Large intestine (tissue), 3 donors: Measurements from ENCODE around the gene PTPRN2. TPM values are rescaled to one million over a fixed set of nuclear protein-coding genes. Genes with fewer than 3 reads are reported as not detected.

Experiments
- DNase-seq, 2 donors: peaks; one replicate each; pipeline versions ENCODE4 v3.0.0 to v3.0.0-alpha.2; 2013
- H3K27ac ChIP-seq: one replicate; pipeline ENCODE4 v1.5.1; 2013; ENCODE audit warnings: low read length
- H3K27me3 ChIP-seq: 2 replicates; pipeline ENCODE4 v1.6.1; 2013; ENCODE audit warnings: low read length; ENCODE audit not compliant: control insufficient read depth, insufficient read depth
- H3K36me3 ChIP-seq: 2 replicates; pipeline ENCODE4 v1.6.1; 2013; ENCODE audit warnings: low read length; ENCODE audit not compliant: control insufficient read depth, insufficient read depth
- H3K4me1 ChIP-seq: one replicate; pipeline ENCODE4 v1.6.1; 2013; ENCODE audit warnings: low read length; ENCODE audit not compliant: control insufficient read depth, insufficient read depth
- H3K4me3 ChIP-seq: one replicate; pipeline ENCODE4 v1.5.1; 2013; ENCODE audit warnings: low read length
- H3K9me3 ChIP-seq: one replicate; pipeline ENCODE4 v1.6.1; 2013; ENCODE audit warnings: mild to moderate bottlenecking, low read depth, low read length, moderate library complexity; ENCODE audit not compliant: control insufficient read depth
- WGBS: methylation state at CpG from one replicate; pipeline ENCODE4 v1.1.5; 2013; ENCODE audit warnings: low lambda C conversion rate; ENCODE audit not compliant: insufficient coverage; 5-methylcytosine and 5-hydroxymethylcytosine counted together
- polyA plus RNA-seq: library from polyadenylated mRNA; unstranded; fragments of 120-200 nt; gene quantifications from one replicate; pipeline ENCODE4 v1.2.1, GENCODE V29; 2013

PTPRN2 gene
- polyA plus RNA-seq, 1 donor, result 13.4 TPM

- H3K9me3 ChIP-seq, result no peaks in the 10 kb centered on the region
- H3K36me3 ChIP-seq, result no peaks in the 10 kb centered on the region
- no peak overlapping the region for H3K4me3 ChIP-seq
- no peak overlapping the region for H3K27ac ChIP-seq
- no CpG with 5 or more reads among the region's 26 CpGs for WGBS
- H3K27me3 ChIP-seq, result no peaks in the 10 kb centered on the region
- H3K4me1 ChIP-seq, result no peaks in the 10 kb centered on the region
- no peak for DNase-seq
Measured at GRCh38 chr7:157662110-157662791, 925.4 kb downstream of the PTPRN2 start.

DNA sequence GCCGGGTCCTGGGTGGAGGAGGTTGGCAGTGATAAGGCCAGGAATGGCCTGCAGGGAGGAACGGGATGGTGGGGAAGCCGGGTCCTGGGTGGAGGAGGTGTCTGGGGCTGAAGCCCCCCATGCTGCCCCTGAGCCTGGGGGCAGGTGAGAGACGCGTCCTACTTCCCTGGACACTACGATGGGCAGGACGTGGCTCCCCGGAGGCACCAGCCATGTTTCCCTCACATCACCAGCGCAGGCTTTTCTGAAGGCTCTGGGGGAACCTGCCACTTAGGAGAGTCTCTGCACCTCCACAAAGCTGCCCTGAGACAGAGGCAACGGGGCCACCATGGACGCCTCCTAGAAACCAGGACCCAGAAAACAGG lies 926.0 kb downstream of the PTPRN2 start:
- Histone ChIP-seq H3K27me3 (no peaks in the 10 kb centered on the region), H3K27ac (no peak overlapping the region), H3K4me3 (no peak overlapping the region), H3K36me3 (no peaks in the 10 kb centered on the region), H3K4me1 (no peaks in the 10 kb centered on the region), H3K9me3 (peaks cover 4% of the 10 kb centered on the region)
- no peak for DNase-seq
- no CpG with 5 or more reads among the region's 11 CpGs for WGBS

- Histone ChIP-seq H3K27me3 (no peaks in the 10 kb centered on the region), H3K36me3 (no peaks in the 10 kb centered on the region), H3K4me1 (no peaks in the 10 kb centered on the region), H3K9me3 (peaks cover 9% of the 10 kb centered on the region), H3K27ac (no peak overlapping the region), H3K4me3 (no peak overlapping the region)
- DNase-seq, result no peak
- WGBS, result no CpG with 5 or more reads among the region's 43 CpGs
Measured at GRCh38 chr7:157660971-157661610, 926.5 kb downstream of the PTPRN2 start.

DNA sequence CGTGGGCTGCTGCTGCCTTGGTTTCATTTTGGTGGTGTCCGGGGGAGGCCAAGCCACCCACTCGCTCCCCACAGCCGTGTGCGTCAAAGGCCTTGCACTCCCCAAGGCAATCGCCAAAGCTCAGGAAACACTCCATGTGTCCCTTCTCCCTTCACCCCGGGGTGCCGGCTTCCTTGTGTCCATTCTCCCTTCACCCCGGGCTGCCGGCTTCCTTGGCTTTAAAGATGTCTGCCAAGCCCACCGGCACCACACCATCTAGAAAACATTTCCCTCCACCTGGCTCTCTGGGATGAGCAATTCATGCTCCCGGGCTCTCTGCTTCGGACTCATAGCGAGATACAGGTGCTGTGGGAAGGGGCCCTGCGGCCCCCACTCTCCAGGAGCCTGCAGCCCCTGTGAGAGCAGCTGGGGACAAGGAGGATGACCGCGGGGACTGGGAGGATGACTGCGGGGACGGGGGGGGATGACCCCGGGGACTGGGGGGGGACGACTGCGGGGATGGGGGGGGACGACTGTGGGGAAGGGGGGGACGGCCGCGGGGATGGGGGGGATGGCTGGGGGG lies 928.7 kb downstream of the PTPRN2 start:
- H3K27ac ChIP-seq, result no peak overlapping the region
- no CpG with 5 or more reads among the region's 26 CpGs for WGBS
- no peak overlapping the region for H3K4me3 ChIP-seq
- no peak for DNase-seq
- H3K27me3 ChIP-seq, result no peaks in the 10 kb centered on the region
- no peaks in the 10 kb centered on the region for H3K36me3 ChIP-seq
- peaks cover 10% of the 10 kb centered on the region for H3K9me3 ChIP-seq
- no peaks in the 10 kb centered on the region for H3K4me1 ChIP-seq

GRCh38 chr7:157657741-157658740 lies 929.6 kb downstream of the PTPRN2 start:
- H3K36me3 ChIP-seq, result no peaks in the 10 kb centered on the region
- H3K4me1 ChIP-seq, result no peaks in the 10 kb centered on the region
- 100% methylated on average over 1 of the region's 29 CpGs for WGBS
- H3K27ac ChIP-seq, result no peak overlapping the region
- peaks cover 10% of the 10 kb centered on the region for H3K9me3 ChIP-seq
- no peak for DNase-seq
- H3K27me3 ChIP-seq, result no peaks in the 10 kb centered on the region
- H3K4me3 ChIP-seq, result no peak overlapping the region

DNA sequence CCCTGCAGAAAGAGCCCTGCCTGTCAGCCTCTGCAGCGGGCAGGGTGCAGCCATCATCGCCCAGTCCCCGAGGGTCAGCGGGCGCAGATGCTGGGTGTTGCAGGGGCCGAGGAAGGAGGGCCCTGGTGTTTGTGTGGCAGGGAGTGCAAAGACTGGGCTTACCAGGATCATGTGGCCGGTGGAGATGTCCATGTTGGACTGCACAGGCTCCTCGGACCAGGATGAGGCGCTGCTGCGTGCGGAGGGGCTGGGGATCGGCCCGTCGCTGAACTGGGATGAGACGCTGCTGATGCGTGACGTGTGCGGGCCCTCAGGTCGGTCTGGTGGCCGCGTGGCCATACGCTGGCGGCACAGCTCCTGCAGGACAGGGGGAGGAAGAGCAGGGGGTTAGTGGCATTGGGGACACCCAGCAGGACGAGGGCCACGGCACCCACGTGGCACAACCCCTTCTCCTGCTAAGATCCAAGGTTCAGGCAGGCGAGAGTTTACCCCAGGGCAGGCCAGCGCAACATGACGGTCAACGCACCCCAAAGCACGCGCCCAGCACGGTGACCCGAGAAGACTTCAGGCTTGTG lies 931.3 kb downstream of the PTPRN2 start:
- no peaks in the 10 kb centered on the region for H3K27me3 ChIP-seq
- peaks cover 10% of the 10 kb centered on the region for H3K9me3 ChIP-seq
- no peaks in the 10 kb centered on the region for H3K4me1 ChIP-seq
- no peak for DNase-seq
- no peak overlapping the region for H3K27ac ChIP-seq
- no CpG with 5 or more reads among the region's 34 CpGs for WGBS
- H3K36me3 ChIP-seq, result no peaks in the 10 kb centered on the region
- H3K4me3 ChIP-seq, result no peak overlapping the region

DNA sequence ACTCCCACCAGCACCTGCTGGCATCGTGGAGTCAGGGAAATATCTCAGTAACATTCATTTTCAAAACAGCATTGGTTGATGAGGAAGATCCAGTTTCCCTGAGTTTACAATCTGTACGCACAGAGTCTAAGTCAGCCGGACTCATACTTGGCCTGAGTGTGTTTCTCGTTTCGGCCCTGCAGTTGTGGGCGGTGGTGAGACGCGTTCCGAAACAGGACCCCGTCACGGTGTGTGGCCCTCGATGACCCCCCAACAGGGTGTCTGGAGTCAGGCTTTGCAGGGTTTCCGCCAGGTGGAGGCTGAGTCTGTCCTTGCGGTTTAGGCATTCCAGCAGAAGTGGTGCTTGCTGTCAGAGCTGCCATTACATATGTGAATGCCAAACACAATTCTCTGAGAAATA lies 933.3 kb downstream of the PTPRN2 start:
- H3K36me3 ChIP-seq, result no peaks in the 10 kb centered on the region
- H3K27me3 ChIP-seq, result no peaks in the 10 kb centered on the region
- H3K4me3 ChIP-seq, result no peak overlapping the region
- no peak for DNase-seq
- no peak overlapping the region for H3K27ac ChIP-seq
- peaks cover 14% of the 10 kb centered on the region for H3K9me3 ChIP-seq
- no CpG with 5 or more reads among the region's 14 CpGs for WGBS
- H3K4me1 ChIP-seq, result no peaks in the 10 kb centered on the region

DNA sequence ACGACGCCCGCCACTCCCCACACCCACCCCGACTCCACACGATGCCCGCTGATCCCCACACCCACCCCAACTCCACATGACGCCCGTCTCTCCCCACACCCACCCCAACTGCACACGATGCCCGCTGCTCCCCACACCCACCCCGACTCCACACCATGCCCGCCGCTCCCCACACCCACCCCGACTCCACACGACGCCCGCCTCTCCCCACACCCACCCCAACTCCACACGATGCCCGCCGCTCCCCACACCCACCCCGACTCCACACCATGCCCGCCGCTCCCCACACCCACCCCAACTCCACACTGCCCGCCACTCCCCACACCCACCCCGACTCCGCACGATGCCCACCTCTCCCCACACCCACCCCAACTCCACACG lies 933.8 kb downstream of the PTPRN2 start:
- peaks cover 14% of the 10 kb centered on the region for H3K9me3 ChIP-seq
- WGBS, result no CpG with 5 or more reads among the region's 28 CpGs
- H3K27ac ChIP-seq, result no peak overlapping the region
- no peak for DNase-seq
- H3K4me1 ChIP-seq, result no peaks in the 10 kb centered on the region
- no peaks in the 10 kb centered on the region for H3K36me3 ChIP-seq
- no peak overlapping the region for H3K4me3 ChIP-seq
- no peaks in the 10 kb centered on the region for H3K27me3 ChIP-seq

GRCh38 chr7:157652954-157653826 lies 934.4 kb downstream of the PTPRN2 start:
- H3K36me3 ChIP-seq, result no peaks in the 10 kb centered on the region
- H3K9me3 ChIP-seq, result peaks cover 14% of the 10 kb centered on the region
- no CpG with 5 or more reads among the region's 32 CpGs for WGBS
- no peak overlapping the region for H3K4me3 ChIP-seq
- H3K4me1 ChIP-seq, result no peaks in the 10 kb centered on the region
- no peaks in the 10 kb centered on the region for H3K27me3 ChIP-seq
- no peak overlapping the region for H3K27ac ChIP-seq
- DNase-seq, result no peak
